Ovary (tissue), 9 donors: Measurements from ENCODE around the gene DHX57. TPM values are rescaled to one million over a fixed set of nuclear protein-coding genes. Genes with fewer than 3 reads are reported as not detected.

ENCODE experiments used
- DNase-seq, 5 donors: peaks; one replicate each; pipeline ENCODE4 v3.0.0-alpha.2; 2019 to 2020
- H3K27ac ChIP-seq, 2 donors: fragments of 200-600 bp; one replicate each; pipeline versions ENCODE4 v1.5.1 to v1.8.0; 2019 to 2022
- H3K27me3 ChIP-seq: fragments of 200-600 bp; one replicate; pipeline ENCODE4 v1.8.0; 2022
- H3K36me3 ChIP-seq: fragments of 200-600 bp; sonication (generic); one replicate; pipeline ENCODE4 v1.5.1; 2019
- H3K4me1 ChIP-seq: one replicate; pipeline ENCODE4 v1.8.1; 2013; ENCODE audit warnings: mild to moderate bottlenecking, moderate library complexity; ENCODE audit not compliant: insufficient read depth
- H3K4me3 ChIP-seq: fragments of 200-600 bp; sonication (generic); one replicate; pipeline ENCODE4 v1.5.1; 2017
- H3K9me3 ChIP-seq, 2 donors: fragments of 200-600 bp in 1 of 2; sonication (generic) in 1 of 2; one replicate each; pipeline versions ENCODE4 v1.5.1 to v1.8.1; 2013 to 2019; ENCODE audit warnings: mild to moderate bottlenecking in 1 of 2, moderate library complexity in 1 of 2
- CTCF ChIP-seq, 3 donors: fragments of 450-650 bp in 2 of 3; fragments of 200-600 bp in 1 of 3; IDR thresholded peaks; one replicate each; pipeline versions ENCODE4 v1.5.1 to v1.8.0; 2016 to 2022; ENCODE audit warnings: antibody characterized with exemption in 3 of 3, mild to moderate bottlenecking in 1 of 3
- EP300 ChIP-seq: sonication (generic); formaldehyde crosslinking; IDR thresholded peaks from one replicate; pipeline ENCODE4 v1.6.1; 2017; ENCODE audit warnings: antibody characterized with exemption
- POLR2A ChIP-seq: fragments of 450-650 bp; IDR thresholded peaks from one replicate; pipeline ENCODE4 v1.6.1; 2017; ENCODE audit warnings: antibody characterized with exemption, mild to moderate bottlenecking, moderate library complexity
- WGBS, 3 donors: extraction: QIAGEN DNeasy Blood & Tissue Kit in 1 of 3; methylation state at CpG; one replicate each; pipeline versions ENCODE4 v1.1.5 to v1.1.7; 2013 to 2017; 5-methylcytosine and 5-hydroxymethylcytosine counted together
- intact Hi-C, 4 donors: fragments of 100-400 bp; cut with DNase I; formaldehyde crosslinking; loops; one replicate each; pipeline versions ENCODE4 v1.11.0 to v1.15.1; 2022 to 2023
- polyA plus RNA-seq, 2 donors: library from polyadenylated mRNA; stranded (reverse); fragments of 200-250 nt in 1 of 2; fragments of 350-450 nt in 1 of 2; fragmentation: Illumina TruSeq in 1 of 2; extraction: RNeasy Lipid Tissue Mini Kit (QIAGEN cat#74804) in 1 of 2; gene quantifications; one replicate each; pipeline ENCODE4 v1.2.3, GENCODE V29; 2013 to 2014
- total RNA-seq, 7 donors: library from RNA; depleted of rRNA in 2 of 7; stranded (reverse); fragments of >200 nt in 2 of 7; fragmentation: NEBNext Ultra II Directional in 3 of 7; extraction: Animal tissue kit (Norgen Biotek cat#: 25700) in 3 of 7; gene quantifications; one replicate each; pipeline versions ENCODE4 v1.1.0 to v1.2.4, GENCODE V29; 2016 to 2023
- donor health status: DM: no; HTN: no; CAD: no; lungs with moderate emphysema.
- donor health status: DM: no; HTN: no; CAD: no.
- donor health status: Bipolar disorder and iron deficiency.
- donor health status: DM: yes; HTN: yes; CAD: no.
- donor health status: DM: no; HTN: no; CAD: no.
- donor health status: DM: yes; HTN: yes; CAD: no.

Gene DHX57
- total and polyA plus RNA-seq, 9 donors: 8.7 to 24.4 (median 16.5) TPM

GRCh38 chr2:38912619-38913018 is 36.9 kb upstream of the DHX57 start:
- H3K36me3 ChIP-seq: no peaks in the 10 kb centered on the region
- no peak overlapping the region for H3K4me3 ChIP-seq
- TF ChIP-seq POLR2A: no peak
- TF ChIP-seq EP300: no peak
- TF ChIP-seq CTCF (IDR thresholded peaks at IDR 0.05): no peak
- no peak for DNase-seq
- no peaks in the 10 kb centered on the region for H3K4me1 ChIP-seq
- intact Hi-C loops: no loop called here
- H3K27ac ChIP-seq: no peak overlapping the region
- WGBS, 3 donors: 67 to 98% (median 69%) methylated on average over 1 of the region's 1 CpG
- H3K9me3 ChIP-seq: no peaks in the 10 kb centered on the region
- no peaks in the 10 kb centered on the region for H3K27me3 ChIP-seq

GRCh38 chr2:38911191-38911590 is 35.5 kb upstream of the DHX57 start:
- TF ChIP-seq EP300: no peak
- no peak for TF ChIP-seq POLR2A
- TF ChIP-seq CTCF (IDR thresholded peaks at IDR 0.05): no peak
- intact Hi-C loops: no loop called here
- WGBS, 3 donors: 91 to 98% (median 92%) methylated on average over 1 of the region's 1 CpG
- no peaks in the 10 kb centered on the region for H3K4me1 ChIP-seq
- no peaks in the 10 kb centered on the region for H3K27me3 ChIP-seq
- H3K4me3 ChIP-seq: no peak overlapping the region
- DNase-seq: no peak
- no peaks in the 10 kb centered on the region for H3K36me3 ChIP-seq
- no peak overlapping the region for H3K27ac ChIP-seq
- no peaks in the 10 kb centered on the region for H3K9me3 ChIP-seq

- no peak for DNase-seq
- no peaks in the 10 kb centered on the region for H3K9me3 ChIP-seq
- intact Hi-C loops: no loop called here
- WGBS, 3 donors: 77 to 93% (median 89%) methylated on average over 1 of the region's 1 CpG
- H3K36me3 ChIP-seq: no peaks in the 10 kb centered on the region
- H3K4me3 ChIP-seq: no peak overlapping the region
- no peaks in the 10 kb centered on the region for H3K27me3 ChIP-seq
- no peak overlapping the region for H3K27ac ChIP-seq
- no peaks in the 10 kb centered on the region for H3K4me1 ChIP-seq
- TF ChIP-seq EP300 (no peak), CTCF (IDR thresholded peaks at IDR 0.05) (no peak), POLR2A (no peak)
Measured at GRCh38 chr2:38909872-38910271, 34.1 kb upstream of the DHX57 start.

- 77 to 86% (median 78%) methylated on average over 2 of the region's 2 CpGs for WGBS, 3 donors
- intact Hi-C loops: no loop called here
Measured at GRCh38 chr2:38907743-38908562, 32.2 kb upstream of the DHX57 start.

More at GRCh38 chr2:38907743-38908562, 32.2 kb upstream of the DHX57 start:
- DNase-seq: no peak
- Histone ChIP-seq H3K36me3 (no peaks in the 10 kb centered on the region), H3K27ac (no peak overlapping the region), H3K4me3 (no peak overlapping the region), H3K9me3 (no peaks in the 10 kb centered on the region), H3K27me3 (no peaks in the 10 kb centered on the region), H3K4me1 (no peaks in the 10 kb centered on the region)
- TF ChIP-seq EP300 (no peak), POLR2A (no peak), CTCF (IDR thresholded peaks at IDR 0.05) (no peak)
